NCI-H1092 (cell line): ENCODE data around the gene SGTB.
"Not testable (repeated sequence)": the region's sequence is repeated elsewhere in the genome, so short reads cannot be mapped to it uniquely, and the experiment has no call there.

Experiments
- DNase-seq: peaks from one replicate; lab custom pipeline; 2025; lab: John Stamatoyannopoulos, UW

The SGTB gene

GRCh38 chr5:65734196-65734775 is 12.4 kb upstream of the SGTB start:
- not testable (repeated sequence) for DNase-seq

- DNase-seq = not testable (repeated sequence)
Observed at GRCh38 chr5:65732046-65732445, 10.1 kb upstream of the SGTB start.

- no peak for DNase-seq
Observed at GRCh38 chr5:65730910-65731309, 9.0 kb upstream of the SGTB start.

DNA sequence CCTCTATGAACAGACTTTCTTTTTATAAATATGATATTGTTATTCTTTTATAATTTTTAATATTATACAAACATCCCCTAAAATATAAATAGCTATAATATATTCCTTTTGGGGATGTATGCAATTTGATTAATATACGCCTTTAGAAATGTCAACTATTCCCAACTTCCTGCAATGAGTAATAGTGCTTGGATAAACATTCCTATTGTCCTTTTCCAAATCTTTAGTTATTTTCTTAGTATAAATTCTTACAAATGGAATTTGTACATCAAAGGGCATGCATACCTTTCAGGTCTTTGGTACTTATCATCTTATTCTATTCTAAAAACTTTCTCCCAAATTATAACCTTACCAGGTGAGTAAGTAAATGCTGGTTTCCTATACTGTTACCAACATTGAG is 6.3 kb upstream of the SGTB start:
- no peak for DNase-seq

GRCh38 chr5:65727491-65728156 is 5.7 kb upstream of the SGTB start:
- DNase-seq = no peak

DNA sequence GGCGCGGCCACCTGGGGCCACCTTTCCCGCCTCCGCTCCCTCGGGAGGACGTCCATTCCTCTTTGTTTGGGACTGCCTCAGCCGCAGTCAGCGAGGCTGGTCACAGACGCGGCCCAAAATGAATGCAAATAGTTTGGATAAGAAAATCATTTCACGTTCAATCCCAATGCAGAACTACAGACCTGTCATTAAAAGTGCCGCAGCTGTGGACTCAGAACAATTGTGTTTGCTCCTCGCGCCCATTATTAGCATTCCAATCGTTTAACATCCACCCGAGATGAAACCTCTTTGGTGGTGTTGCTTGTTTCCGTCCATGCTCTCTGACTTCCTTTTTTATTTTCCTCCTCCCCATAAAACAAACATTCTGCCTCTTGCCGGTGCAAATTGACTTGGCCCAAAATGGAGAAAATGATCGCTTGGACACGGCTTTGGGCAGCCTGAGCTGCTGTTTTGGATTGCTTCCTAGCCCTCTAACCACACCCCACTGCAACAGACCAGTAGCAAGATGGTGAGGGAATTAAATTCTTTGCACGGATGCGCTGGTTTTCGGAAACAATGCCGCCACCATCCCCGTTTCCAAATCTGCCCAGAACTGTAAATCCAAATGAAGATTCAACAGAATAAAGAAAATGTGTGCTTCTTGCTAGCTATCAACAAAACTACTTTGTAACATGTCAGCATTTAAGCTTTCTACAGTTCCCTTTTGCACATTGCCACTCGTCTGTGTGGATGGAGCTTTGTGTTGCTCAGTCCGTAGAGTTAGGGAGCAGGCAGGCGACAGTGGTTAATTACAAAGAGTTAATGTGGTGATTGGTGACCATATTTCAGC is 880 bp upstream of the SGTB start:
- peak; percentile 4 for DNase-seq

GRCh38 chr5:65721050-65721719 is 724 bp downstream of the SGTB start:
- peak; percentile 39 for DNase-seq

DNA sequence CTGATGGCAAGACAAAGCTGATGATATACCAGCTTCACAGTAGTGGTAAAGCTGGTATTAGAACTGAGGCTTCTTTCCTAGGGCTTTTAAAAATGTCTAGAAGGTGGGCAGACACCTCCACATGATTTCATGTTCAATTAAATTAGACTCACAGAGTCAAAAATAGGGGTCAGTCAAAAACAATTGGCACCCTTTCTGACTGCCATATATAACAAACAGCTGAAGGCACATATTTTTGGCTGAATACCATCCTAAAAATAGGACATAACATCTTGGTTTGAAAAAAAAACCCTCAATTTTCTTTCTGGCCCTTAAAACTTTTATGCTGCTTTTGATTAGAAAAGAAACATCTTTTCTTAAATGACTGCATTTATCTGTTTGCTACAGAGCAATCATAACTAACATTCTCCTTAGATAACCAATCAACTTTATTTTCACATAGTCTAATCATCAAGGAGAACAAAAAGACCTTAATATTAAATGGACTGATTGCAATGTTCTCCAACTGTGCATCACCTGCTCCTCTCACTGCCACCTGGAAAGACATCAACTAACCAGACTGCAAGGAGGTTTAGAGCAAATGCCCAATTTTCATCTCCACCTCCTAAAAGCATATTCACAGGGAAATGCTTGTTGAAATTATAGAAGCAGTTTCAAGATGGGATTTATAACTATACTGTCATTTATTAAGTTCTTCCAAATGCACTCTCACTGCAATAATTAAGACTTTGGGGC is 3.2 kb downstream of the SGTB start:
- no peak for DNase-seq

- DNase-seq = no peak
Observed at GRCh38 chr5:65708145-65708544, 13.8 kb downstream of the SGTB start.

GRCh38 chr5:65707663-65708062 is 14.2 kb downstream of the SGTB start:
- DNase-seq = no peak

GRCh38 chr5:65704621-65705239 is 17.2 kb downstream of the SGTB start:
- DNase-seq = no peak

GRCh38 chr5:65702036-65702435 is 19.9 kb downstream of the SGTB start:
- DNase-seq = no peak

- DNase-seq = no peak
Observed at GRCh38 chr5:65699338-65699737, 22.6 kb downstream of the SGTB start.

- no peak for DNase-seq
Observed at GRCh38 chr5:65696892-65697291, 25.0 kb downstream of the SGTB start.

- no peak for DNase-seq
Observed at GRCh38 chr5:65695896-65696295, 26.0 kb downstream of the SGTB start.

GRCh38 chr5:65695162-65695755 is 26.6 kb downstream of the SGTB start:
- no peak for DNase-seq

GRCh38 chr5:65693121-65693520 is 28.8 kb downstream of the SGTB start:
- DNase-seq = no peak

- no peak for DNase-seq
Observed at GRCh38 chr5:65682148-65682547, 39.8 kb downstream of the SGTB start.

DNA sequence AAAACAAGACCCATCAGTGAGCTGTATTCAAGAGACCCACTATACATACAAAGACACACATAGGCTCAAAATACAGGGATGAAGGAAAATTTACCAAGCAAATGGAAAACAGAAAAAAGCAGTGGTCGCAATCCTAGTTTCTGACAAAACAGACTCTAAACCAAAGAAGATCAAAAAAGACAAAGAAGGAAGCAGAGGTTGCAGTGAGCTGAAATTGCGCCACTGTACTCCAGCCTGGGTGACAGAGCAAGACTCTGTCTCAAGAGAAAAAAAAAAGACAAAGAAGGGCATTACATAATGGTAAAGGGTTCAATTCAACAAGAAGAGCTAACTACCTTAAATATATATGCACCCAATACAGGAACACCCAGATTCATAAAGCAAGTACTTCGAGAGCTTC is 45.9 kb downstream of the SGTB start:
- not testable (repeated sequence) for DNase-seq

- DNase-seq = no peak
Observed at GRCh38 chr5:65674749-65675148, 47.2 kb downstream of the SGTB start.

- no peak for DNase-seq
Observed at GRCh38 chr5:65672796-65673195, 49.1 kb downstream of the SGTB start.
